ENCODE data around the gene NAA80. TPM values are rescaled to one million over a fixed set of nuclear protein-coding genes. Genes with fewer than 3 reads are reported as not detected.

Gene NAA80
- total RNA-seq, 1 experiment from 2014 or later: 25.2 TPM

DNA sequence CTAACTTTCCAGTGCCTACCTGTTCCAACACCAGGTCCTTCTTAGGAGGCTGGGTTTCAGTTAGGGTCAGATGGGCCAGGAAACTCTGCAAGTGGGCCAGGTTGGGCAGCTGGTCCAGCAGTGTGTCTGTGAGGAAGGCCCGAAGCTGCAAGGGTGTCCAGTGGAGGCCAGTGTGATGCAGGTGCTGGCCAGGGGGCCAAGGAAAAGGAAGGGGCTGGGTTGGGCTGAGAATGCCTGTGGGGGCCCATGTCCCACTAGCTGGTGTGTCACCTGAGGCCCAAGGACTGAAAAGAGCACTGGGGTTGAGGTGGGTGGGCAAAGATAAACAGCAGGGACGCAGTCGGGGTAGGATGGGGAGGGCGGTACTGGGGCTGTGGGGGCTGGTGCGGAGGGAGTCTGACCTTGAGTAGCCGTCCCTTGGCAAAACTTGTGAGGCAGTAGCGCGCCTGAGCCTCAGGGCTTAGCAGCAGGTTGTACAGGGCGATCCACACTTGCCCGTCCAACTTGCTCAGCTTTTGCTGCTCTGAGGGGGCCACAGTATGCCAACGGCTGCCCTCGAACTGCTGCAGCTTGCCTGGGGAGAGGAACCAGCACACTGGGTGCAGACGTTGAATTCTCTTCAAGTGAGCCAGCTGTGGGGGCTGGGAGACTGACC is 42.9 kb upstream of the NAA80 start:
- no peak for TF ChIP-seq CTCF (conservative IDR thresholded peaks at IDR 0.05)
- no peak for TF ChIP-seq EZH2 (IDR thresholded peaks at IDR 0.05; ENCODE audit: low read depth)
- H4K20me1 ChIP-seq (ENCODE audit: insufficient read depth): no peaks in the 10 kb centered on the region
- intact Hi-C loops (cut with micrococcal nuclease; ENCODE audit: unreplicated experiment): no loop called here
- no peak for DNase-seq
- ChIA-PET POLR2A (ENCODE audit: unreplicated experiment) (no interaction called here), CTCF (no interaction called here)
- H3K9me2 ChIP-seq (ENCODE audit: insufficient read depth): no peaks in the 10 kb centered on the region
- H3K4me1 ChIP-seq (replicated peaks; ENCODE audit: insufficient read depth): peaks cover 9% of the 10 kb centered on the region; the same call in 1 of the 2 replicates
- no peaks in the 10 kb centered on the region for H3K9me3 ChIP-seq (ENCODE audit: insufficient read depth, low read depth)
- no peak overlapping the region for H3K4me2 ChIP-seq
- no peaks in the 10 kb centered on the region; the same call in 1 of the 2 replicates for H3K79me2 ChIP-seq (ENCODE audit: low read depth)
- peaks cover 11% of the 10 kb centered on the region; the same call in 1 of the 2 replicates for H3F3A ChIP-seq (ENCODE audit: insufficient read depth, low read depth)
- H3K27ac ChIP-seq: no peak overlapping the region
- no TSS peak for BruUV-seq (replicated peaks)
- H3K36me3 ChIP-seq (ENCODE audit: low read depth): no peaks in the 10 kb centered on the region
- H3K27me3 ChIP-seq (ENCODE audit: insufficient read depth, low read depth): no peaks in the 10 kb centered on the region
- no peak overlapping the region for H3K4me3 ChIP-seq
- no peak overlapping the region for H2AFZ ChIP-seq

DNA sequence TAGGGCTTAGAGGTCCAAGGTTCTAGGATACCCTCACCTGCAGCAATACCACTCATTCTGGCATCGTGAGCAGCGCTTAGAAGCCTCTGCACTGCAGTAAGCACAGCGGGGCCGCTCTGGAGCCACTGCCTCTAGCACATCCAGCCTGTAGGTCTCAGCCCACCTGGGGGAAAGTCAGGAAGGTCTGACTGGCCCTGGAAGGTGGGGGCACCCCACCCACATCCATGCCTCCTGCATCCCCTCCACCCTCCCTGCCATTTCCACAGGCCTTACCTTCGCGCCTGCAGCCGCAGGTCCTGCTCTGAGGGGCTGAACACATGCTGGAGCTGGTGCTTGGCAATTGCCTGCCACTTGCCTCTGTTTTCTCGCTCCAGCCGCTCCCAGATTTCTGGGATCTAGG is 42.3 kb upstream of the NAA80 start:
- POLR2A ChIA-PET (ENCODE audit: unreplicated experiment): no interaction called here
- Histone ChIP-seq H3K79me2 (ENCODE audit: low read depth) (peaks cover 6% of the 10 kb centered on the region), H3K36me3 (ENCODE audit: low read depth) (no peaks in the 10 kb centered on the region), H2AFZ (no peak overlapping the region), H3K27ac (no peak overlapping the region), H4K20me1 (ENCODE audit: insufficient read depth) (no peaks in the 10 kb centered on the region), H3K9me2 (ENCODE audit: insufficient read depth) (no peaks in the 10 kb centered on the region), H3K27me3 (ENCODE audit: insufficient read depth, low read depth) (no peaks in the 10 kb centered on the region), H3K4me2 (no peak overlapping the region), H3K4me3 (no peak overlapping the region), H3K4me1 (replicated peaks; ENCODE audit: insufficient read depth) (peaks cover 9% of the 10 kb centered on the region; the same call in 1 of the 2 replicates), H3F3A (ENCODE audit: insufficient read depth, low read depth) (peaks cover 17% of the 10 kb centered on the region; the same call in 1 of the 2 replicates), H3K9me3 (ENCODE audit: insufficient read depth, low read depth) (no peaks in the 10 kb centered on the region)
- CTCF ChIA-PET: no interaction called here
- intact Hi-C loops (cut with micrococcal nuclease; ENCODE audit: unreplicated experiment): no loop called here
- no peak for TF ChIP-seq EZH2 (IDR thresholded peaks at IDR 0.05; ENCODE audit: low read depth)
- TF ChIP-seq CTCF (conservative IDR thresholded peaks at IDR 0.05): no peak
- no peak for DNase-seq
- BruUV-seq (replicated peaks): no TSS peak

GRCh38 chr3:50340448-50341329 is 41.5 kb upstream of the NAA80 start, which contains the start of gene RASSF1:
TSS of gene RASSF1 (minus strand) at chr3:50340836. CDS start at chr3:50340805, 31 bp downstream.
- Histone ChIP-seq H3K27me3 (ENCODE audit: insufficient read depth, low read depth) (no peaks in the 10 kb centered on the region), H3K9me3 (ENCODE audit: insufficient read depth, low read depth) (no peaks in the 10 kb centered on the region), H3K4me1 (replicated peaks; ENCODE audit: insufficient read depth) (peaks cover 13% of the 10 kb centered on the region), H2AFZ (no peak within 1 kb of the TSS), H3K4me2 (no peak within 1 kb of the TSS), H3K79me2 (ENCODE audit: low read depth) (peaks cover 14% of the 10 kb centered on the region), H3K36me3 (ENCODE audit: low read depth) (no peaks in the 10 kb centered on the region), H4K20me1 (ENCODE audit: insufficient read depth) (no peaks in the 10 kb centered on the region), H3F3A (ENCODE audit: insufficient read depth, low read depth) (peaks cover 24% of the 10 kb centered on the region; the same call in 1 of the 2 replicates), H3K9me2 (ENCODE audit: insufficient read depth) (no peaks in the 10 kb centered on the region), H3K27ac (no peak within 1 kb of the TSS), H3K4me3 (no peak within 1 kb of the TSS)
- intact Hi-C loops (cut with micrococcal nuclease; ENCODE audit: unreplicated experiment): no loop called here
- peak in 1 of 2 experiments; percentile 43 for DNase-seq
- no TSS peak for BruUV-seq (replicated peaks)
- ChIA-PET POLR2A (ENCODE audit: unreplicated experiment) (interaction anchor here (0.6 to 0.8 kb wide), 2 partner anchors 41 to 106 kb away, joined by 3 to 4 read pairs; no protein-coding TSS in a partner anchor), CTCF (no interaction called here)
- TF ChIP-seq EZH2 (IDR thresholded peaks at IDR 0.05; ENCODE audit: low read depth): no peak
- TF ChIP-seq CTCF (conservative IDR thresholded peaks at IDR 0.05): no peak

Measured in PC-9 (cell line).